GM12801 (cell line): ENCODE data around the gene NDE1.

Experiments
- TF ChIP-seq, protein P1 (sequence below): IDR thresholded peaks from one replicate; pipeline ENCODE4 v1.5.1; 2011; ENCODE audit warnings: control low read depth; ENCODE audit not compliant: insufficient read length; ENCODE audit errors: extremely low read depth

The NDE1 gene

DNA sequence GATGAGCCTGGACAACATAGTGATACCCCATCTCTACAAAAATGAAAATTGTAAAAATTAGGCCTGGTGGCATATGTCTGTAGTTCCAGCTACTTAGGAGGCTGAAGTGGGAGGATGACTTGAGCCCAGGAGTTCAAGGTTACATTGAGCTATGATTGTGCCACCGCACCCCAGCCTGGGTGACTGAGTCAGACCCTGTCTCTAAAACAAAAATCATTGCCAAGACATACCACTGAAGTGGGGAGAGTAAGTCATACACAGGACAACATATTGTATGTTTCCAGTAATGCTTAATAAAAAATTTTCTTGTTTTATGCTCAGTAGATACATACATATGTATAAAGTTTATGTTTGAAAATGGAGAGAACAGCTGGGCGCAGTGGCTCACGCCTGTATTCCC lies 39.2 kb downstream of the NDE1 start:
- TF ChIP-seq, protein P1, sequence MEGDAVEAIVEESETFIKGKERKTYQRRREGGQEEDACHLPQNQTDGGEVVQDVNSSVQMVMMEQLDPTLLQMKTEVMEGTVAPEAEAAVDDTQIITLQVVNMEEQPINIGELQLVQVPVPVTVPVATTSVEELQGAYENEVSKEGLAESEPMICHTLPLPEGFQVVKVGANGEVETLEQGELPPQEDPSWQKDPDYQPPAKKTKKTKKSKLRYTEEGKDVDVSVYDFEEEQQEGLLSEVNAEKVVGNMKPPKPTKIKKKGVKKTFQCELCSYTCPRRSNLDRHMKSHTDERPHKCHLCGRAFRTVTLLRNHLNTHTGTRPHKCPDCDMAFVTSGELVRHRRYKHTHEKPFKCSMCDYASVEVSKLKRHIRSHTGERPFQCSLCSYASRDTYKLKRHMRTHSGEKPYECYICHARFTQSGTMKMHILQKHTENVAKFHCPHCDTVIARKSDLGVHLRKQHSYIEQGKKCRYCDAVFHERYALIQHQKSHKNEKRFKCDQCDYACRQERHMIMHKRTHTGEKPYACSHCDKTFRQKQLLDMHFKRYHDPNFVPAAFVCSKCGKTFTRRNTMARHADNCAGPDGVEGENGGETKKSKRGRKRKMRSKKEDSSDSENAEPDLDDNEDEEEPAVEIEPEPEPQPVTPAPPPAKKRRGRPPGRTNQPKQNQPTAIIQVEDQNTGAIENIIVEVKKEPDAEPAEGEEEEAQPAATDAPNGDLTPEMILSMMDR: no peak

- TF ChIP-seq, protein P1: no peak
Measured at GRCh38 chr16:15690296-15690695, 40.3 kb downstream of the NDE1 start.

DNA sequence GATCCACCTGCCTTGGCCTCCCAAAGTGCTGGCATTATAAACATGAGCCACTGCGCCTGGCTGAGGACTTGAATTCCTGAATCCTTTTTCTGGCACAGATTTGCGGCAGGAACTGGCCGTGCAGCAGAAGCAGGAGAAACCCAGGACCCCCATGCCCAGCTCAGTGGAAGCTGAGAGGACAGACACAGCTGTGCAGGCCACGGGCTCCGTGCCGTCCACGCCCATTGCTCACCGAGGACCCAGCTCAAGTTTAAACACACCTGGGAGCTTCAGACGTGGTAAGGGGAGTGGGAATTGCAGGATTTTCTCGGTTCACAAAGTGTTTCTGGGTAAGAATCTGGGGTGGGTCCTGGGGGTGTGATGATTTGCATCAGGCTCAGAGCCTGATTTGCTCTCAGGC lies 41.0 kb downstream of the NDE1 start:
- TF ChIP-seq, protein P1: no peak

DNA sequence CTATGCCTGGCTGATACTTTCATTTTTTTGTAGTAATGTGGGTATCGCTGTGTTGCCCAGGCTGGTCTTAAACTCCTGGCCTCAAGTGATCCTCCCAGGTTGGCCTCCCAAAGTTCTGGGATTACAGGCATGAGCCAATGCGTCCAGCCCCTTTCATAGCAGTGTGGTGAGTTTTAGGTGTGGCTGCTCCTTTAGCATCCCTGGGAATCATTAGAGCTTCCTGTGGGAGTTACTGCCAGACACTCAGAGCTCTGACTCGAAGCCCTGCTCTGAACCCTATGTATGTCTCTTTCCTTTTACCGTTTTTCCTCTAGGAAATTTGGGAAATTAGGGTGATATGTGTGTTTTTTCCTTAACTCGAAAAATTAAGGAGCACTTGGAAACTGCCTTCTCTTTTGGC lies 44.5 kb downstream of the NDE1 start:
- TF ChIP-seq, protein P1: no peak

DNA sequence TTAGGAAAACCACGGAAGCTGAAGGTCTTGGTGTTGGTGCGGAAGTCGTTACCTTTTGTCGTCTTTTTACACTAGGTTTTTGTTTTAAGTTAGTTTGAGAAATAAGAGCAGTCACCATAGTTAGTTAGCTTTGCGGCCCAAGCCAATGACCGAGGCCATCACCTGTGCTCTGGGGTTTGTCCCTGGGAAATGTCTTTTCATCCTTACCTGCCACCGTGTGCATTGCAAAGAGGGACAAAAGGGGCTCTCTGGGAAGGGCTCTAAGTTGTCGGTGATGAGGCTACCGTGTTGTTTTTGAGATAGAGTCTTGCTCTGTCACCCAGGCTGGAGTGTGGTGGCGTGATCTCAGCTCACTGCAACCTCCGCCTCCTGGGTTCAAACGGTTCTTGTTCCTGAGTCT lies 49.8 kb downstream of the NDE1 start:
- TF ChIP-seq, protein P1: no peak

GRCh38 chr16:15701367-15701766 lies 51.3 kb downstream of the NDE1 start:
- TF ChIP-seq, protein P1: no peak

DNA sequence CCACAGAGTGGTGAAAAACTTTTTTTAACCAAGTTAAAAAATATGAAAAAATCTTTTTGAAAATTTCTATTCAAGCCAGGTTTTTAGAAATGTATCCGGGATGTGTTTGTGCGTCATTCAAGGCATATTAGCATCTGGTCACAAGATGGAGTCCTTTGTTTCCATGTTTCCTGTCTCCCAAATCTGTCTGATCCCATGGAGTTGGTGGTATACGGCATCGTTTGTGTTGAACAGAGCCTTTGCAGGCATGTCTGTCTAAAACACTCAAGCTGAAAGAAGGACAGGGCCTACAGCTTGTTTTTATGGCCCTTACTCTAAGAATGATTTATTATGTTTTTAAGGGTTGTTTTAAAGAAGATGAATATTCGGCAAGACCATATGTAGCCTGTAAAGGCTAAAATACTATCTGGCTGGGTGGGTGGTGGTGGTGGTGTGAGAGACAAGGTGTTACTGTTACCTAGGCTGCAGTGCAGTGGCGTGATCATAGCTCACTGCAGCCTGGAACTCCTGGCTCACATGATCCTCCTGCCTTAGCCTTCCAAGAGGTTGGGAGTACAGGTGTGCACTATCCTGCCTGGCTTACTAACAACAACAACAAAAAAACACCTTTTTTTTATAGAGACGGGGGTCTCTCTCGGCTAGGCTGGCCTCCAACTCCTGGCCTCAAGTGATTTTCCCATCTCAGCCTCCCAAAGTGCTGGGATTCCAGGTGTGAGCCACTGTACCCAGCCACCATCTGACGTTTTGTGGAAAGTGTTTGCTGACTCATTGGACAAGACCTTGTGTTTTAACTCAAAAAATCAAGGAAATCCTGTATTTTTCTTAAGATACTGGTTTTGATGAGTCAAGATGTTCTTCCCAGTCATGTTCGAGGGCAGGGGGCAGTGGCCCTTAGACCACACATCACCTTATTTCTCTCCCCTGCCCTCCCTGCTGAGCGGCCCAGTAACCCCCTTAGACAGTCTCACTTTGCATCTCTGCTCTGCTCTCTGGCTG lies 52.2 kb downstream of the NDE1 start:
- TF ChIP-seq, protein P1: no peak
